GM18498 (cell line): ENCODE data around the gene SHB.

Experiments used
- ATAC-seq: cut with Tn5 transposase; IDR thresholded peaks from one replicate; pipeline ENCODE4 v1.9.1; 2021; ENCODE audit warnings: mild to moderate bottlenecking, moderate library complexity; ENCODE audit not compliant: unreplicated experiment

Gene SHB, protein sequence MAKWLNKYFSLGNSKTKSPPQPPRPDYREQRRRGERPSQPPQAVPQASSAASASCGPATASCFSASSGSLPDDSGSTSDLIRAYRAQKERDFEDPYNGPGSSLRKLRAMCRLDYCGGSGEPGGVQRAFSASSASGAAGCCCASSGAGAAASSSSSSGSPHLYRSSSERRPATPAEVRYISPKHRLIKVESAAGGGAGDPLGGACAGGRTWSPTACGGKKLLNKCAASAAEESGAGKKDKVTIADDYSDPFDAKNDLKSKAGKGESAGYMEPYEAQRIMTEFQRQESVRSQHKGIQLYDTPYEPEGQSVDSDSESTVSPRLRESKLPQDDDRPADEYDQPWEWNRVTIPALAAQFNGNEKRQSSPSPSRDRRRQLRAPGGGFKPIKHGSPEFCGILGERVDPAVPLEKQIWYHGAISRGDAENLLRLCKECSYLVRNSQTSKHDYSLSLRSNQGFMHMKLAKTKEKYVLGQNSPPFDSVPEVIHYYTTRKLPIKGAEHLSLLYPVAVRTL

DNA sequence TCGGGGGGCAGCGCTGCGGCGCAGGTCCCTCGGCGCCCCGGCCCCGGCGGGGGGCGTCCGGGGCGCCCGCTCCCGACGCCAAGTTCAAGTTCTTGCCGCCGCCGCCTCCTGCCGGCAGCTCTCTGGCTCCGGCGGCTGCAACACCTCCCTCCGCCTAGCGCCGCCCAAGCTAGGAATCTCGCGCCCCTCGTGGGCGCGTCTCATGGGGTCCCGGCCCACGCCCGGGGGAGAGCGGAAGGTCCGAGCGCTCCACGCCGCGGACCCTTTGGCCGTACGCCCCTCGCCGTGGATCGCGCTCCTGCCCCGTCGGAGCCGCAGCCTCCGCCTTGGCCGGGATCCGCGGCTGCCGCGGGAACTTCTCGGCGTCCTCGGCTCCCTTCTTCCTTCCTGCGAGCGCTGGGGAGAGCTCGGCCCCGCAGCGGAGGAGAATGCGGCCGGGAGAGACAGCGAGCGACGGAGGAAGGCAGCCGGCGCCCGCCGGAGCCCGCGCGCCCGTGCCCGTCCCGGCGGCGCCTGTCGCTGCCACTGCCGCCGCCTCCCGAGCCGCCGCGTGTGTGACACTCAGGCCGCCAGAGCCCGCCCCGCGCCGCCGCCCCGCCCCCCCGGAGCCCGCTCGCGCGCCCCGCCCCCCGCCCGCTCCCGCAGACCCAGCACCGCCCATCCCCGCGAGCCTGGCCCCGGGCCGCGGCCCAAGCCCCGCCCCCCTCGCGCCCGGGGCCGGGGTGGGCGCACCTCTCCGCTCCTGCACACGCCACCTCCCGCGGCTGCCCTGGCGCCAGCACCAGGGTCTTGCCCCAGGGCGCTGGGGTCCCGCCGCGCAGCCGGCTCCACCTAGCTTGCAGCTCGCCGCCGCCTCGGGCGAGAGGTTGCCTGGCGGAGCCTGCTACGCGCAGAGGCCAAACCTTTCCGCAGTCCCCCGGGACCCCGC, at the start of gene SHB:
TSS of gene SHB (minus strand) at position 527 of the 928 bp plus-strand sequence. CDS start 582 bp downstream, outside the sequence.
- ATAC-seq: peak; percentile 69

DNA sequence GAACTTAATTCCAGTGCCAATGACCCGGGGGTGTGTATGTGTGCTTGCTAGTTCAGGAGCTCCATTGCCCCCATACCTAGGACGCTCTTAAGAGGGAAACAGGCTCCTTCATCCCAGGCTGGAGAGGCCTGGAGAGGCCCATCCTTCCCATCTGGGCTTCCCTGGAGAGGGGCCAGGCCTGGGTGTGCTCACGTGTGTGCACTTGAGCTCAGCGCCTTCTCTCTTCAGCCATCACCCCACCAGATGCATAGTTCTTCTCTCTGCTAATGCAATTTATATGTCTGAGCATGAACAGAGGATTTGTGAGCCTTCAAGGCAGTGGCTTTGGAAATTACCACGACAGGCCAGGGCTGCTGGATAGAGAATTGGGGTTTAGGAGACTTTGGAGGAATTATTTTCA, 48.6 kb upstream of the SHB start:
- ATAC-seq: no peak

DNA sequence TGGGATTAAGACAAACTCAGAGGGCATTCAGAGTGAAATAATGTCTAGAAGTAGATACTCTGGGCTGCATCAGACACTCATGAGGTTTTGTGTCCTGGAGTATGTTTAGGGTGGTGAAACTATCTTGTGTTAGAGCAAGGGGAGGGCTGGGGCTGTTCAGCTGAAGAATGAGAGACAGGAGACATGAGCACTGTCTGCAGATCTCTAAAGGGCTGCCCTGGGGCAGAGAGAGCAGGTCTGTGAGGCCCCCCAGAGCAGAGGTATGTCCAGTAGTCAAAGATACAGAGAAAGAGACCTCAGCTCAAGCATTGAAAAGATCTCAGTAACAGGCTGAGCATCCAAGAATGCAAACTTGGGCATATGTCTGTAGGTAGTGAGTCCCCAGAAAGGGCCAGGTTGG, 45.9 kb upstream of the SHB start:
- ATAC-seq: no peak

DNA sequence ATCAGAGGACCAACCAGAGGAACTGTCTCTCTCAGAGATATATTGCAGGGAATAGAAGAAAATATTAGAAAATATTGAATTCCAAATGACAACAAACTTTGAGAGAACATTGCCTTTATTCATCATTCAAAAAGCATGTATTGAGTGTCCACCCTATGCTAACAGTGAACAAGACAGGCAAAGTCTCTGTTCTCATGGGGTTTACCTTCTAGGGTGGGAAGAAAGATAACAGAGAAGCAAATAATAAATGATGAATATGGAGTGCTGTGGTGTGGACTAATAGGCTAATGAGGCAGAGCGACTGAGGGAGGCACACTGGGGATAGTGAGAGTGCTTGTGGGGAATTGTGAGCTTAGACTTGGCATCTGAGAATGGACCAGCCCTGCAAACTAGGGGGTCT, 43.4 kb upstream of the SHB start:
- ATAC-seq: no peak

DNA sequence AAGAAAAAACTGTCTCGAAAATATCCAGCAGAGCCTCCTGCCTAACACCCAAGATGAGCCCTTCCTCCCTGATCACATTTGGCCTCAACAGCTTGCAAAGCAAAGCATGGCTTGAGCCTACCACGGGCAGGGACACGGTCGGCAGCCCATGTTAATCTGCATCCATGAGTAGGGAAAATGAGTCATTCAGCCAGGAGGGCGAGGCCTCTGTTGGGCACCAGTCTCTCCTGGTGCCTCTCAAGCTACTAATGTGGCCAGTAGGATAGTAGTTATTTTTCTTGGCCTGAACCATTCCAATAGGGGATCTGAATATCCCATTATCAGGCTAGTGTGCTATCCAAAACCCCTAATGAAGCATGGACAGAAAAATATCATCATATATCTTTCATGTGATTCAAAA, 43.0 kb upstream of the SHB start:
- no peak for ATAC-seq

DNA sequence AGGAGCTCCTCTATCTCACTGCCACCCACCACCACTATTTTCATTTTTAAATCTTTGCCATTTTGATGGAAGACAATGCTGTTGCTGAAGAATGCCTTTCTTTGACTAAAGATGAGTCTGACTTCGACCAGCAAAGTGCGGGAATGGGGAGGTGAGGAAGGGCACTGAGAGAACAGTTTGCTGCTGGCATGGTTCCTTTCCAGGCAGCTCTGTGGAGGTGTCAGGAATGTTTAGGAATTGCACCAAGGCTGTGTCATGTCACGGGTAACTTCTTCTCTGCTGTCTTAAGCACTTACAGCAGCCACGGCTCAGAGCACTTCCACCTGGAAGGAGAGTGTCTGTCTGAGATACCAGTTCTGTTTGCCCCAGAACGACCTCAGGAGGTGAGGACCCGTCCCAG, 41.4 kb upstream of the SHB start:
- no peak for ATAC-seq

DNA sequence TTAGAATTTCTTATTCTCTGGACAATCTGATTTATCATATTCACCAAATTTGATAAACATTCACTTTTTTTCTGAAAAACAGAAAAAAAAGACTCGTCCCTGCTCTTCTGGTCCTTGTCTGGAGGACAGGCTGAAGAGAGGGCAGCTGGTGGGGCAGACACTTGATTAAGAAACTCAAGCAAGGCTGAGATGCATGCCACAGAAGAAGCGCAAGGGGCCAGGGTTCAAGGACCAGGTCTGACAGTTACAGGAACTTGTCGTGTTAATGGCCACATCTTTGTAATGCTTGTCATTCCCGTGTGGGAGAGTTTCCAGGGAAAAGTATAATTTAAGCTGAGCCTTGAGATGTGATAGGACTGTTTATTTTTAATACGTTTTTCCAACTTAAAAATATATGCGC, 40.6 kb upstream of the SHB start:
- ATAC-seq: no peak

DNA sequence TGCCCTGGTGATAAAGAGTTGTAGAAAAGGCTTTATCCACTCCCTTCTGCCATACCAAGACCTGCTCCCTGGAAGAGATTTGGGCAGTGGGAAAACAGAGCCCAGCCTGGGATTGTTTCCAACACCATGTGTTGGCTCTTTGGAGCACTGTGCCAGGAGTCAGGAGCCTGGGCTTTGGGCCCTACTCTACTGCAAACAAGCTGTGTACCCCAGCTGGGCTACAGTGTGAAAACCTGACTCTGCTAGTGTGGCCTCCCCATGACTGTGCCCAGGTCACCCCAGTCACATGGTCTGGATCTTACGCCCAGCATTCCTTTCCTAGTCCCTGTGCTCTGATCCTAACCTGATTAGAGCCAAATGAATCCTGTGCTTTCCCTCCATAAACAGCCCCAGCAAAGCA, 39.3 kb upstream of the SHB start:
- ATAC-seq: no peak

DNA sequence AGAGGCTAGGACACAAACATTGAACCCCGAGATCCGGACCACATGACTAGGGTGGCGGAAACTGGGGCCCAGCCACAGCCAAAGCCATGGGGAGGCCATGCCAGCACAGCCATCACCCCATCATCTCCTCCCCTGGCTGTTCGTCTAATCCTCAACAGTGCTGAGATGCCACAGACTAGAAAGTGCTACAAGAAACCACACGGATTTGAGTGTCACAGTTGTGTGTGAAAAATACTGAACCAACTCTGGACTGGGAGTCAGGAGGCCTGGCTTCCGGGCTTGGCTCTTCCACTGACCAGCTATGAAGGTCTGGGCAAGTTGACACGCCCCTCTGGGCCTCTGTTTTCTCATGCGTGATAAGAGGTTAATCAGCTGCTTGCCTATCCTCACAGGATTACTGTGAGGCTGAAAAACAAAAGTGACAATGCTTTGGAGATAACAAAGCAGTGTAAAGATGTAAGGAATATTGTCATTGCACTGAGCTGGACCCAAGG, 38.8 kb upstream of the SHB start:
- ATAC-seq: no peak

DNA sequence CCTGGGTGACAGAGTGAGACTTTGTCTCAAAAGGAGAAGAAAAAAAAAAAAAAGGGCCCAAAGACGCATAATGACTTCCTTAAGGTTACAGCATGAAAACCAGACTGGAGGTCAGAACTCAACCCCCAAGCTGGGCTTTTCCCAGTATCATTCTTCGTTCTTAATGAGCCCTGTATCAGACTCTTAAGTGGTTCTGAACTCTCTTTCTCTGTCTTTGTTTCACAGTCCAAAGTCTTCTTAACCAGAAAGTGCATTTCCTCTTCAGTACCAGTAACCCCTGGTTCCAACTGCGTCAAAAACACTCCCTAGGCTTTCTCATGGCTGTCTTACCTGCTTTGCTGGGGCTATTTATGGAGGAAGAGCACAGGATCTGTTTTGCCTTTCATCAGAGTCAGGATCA, 38.4 kb upstream of the SHB start:
- no peak for ATAC-seq

DNA sequence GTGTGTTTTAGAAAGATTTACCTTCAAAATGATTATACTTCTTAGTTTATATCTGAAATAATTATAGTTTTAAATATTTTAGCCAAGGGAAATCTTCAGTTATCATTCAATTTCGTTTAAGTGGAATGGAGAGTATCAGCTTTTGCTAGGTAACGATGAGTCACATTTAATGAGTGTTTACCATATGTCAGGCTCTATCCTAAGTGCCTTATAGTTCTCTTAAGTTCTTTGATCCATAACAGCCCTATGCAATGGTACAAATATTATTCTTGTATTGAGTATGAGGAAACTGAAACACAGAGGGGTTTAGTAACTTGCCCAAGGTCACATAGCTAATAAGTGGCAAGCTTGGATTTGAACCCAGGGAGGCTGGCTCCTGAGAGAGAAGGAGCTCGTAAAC, 37.5 kb upstream of the SHB start:
- no peak for ATAC-seq

DNA sequence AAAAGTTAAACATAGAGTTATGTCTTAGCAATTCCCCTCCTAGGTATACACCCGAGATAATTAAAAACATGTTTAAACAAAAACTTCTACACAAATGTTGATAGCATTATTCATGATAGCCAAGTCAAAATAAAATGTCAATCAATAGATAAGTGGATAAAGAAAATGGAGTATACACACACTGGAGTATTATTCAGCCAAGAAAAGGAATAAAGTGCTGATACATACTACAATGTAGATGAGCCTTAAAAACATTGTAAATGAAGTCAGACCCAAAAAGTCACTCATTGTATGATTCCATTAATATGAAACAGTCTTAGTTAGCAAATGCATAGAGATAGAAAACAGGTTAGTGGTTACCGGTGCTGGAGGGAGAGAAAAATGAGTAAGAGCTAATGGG, 34.3 kb upstream of the SHB start:
- no peak for ATAC-seq

DNA sequence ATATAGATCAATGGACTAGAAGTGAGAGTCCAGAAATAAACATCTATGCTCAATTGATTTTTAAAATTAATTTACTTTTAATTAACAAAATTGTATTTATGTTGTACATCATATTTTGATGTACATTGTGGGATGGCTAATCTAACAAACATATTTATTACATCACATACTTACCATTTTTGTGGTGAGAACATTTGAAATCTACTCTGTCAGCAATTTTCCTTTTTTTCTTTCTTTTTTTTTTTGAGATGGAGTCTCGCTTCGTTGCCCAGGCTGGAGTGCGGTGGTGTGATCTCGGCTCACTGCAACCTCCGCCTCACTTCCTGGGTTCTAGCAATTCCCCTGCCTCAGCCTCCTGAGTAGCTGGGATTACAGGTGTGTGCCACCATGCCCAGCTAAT, 32.4 kb upstream of the SHB start:
- ATAC-seq: no peak

DNA sequence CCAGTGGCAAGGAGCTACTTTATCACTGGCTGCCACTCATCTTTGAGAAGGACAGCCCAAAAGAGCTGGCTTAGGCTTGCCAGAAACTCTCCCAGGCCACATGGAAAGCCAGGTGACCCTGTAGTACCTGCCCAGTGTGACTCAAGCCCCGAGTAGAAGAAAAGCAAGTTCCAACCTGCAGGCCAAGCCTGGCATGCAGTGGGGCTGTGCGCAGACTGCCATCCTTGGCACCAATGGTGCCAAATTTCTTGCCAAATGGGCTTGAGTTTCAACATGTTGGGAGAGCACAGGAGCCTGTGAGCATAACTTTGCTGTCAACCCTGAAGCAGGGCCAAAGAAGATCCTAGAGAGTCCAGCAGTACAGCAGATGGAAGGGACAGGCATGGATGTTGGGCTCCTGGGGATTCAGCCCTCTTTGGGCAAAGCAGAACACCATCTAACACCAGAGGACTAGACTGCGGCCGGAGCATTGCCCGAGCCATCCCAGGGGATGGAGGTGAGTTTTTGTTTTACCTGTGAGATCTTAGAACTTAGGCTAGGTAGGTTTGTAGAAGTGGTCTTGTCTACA, 27.3 kb upstream of the SHB start:
- no peak for ATAC-seq

DNA sequence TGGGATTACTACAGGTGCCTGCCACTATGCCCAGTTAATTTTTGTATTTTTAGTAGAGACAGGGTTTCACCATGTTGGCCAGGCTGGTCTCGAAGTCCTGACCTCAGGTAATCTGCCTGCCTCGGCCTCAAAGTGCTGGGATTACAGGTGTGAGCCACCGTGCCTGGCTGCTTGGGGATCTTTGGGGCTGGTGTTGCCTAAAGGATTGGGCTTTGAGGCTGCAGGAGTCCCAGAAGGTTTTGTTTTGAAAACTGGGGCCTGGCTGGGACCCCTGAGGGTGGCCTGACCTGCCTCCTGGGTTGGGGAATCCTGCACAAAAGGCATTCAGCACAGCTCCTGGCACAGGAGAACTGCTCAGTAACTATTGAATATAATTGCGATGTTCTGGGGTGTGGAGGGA, 25.1 kb upstream of the SHB start:
- no peak for ATAC-seq

DNA sequence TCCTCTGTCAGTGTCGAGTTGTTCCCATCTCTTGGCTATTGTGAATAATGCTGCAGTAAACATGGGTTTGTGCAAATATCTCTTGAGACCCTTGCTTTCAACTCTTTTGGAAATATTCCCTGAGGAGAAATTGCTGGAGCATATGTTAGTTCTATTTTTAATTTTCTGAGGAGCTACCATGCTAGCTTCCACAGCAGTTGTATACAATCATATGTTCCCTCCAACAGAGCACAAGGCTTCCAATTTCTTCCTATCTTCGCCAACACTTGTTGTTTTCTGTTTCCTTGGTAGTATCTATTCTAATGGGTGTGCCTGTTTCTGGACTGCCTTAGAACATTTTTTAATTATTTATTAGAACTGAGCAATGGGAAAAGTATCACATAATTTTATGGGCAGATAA, 23.6 kb upstream of the SHB start:
- ATAC-seq: no peak

DNA sequence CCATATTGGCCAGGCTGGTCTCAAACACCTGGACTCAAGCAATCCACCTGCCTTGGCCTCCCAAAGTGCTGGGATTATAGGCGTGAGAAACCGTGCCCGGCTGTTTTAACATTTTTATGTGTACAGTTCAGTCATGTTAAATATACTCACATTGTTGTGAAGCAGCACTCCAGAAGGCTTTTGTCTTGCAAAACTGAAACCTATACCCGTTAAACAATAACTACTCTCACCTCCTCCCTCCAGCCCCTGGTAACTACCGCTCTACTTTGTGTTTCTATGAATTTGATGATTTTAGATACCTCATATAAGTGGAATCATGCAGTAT, 23.1 kb upstream of the SHB start:
- no peak for ATAC-seq

DNA sequence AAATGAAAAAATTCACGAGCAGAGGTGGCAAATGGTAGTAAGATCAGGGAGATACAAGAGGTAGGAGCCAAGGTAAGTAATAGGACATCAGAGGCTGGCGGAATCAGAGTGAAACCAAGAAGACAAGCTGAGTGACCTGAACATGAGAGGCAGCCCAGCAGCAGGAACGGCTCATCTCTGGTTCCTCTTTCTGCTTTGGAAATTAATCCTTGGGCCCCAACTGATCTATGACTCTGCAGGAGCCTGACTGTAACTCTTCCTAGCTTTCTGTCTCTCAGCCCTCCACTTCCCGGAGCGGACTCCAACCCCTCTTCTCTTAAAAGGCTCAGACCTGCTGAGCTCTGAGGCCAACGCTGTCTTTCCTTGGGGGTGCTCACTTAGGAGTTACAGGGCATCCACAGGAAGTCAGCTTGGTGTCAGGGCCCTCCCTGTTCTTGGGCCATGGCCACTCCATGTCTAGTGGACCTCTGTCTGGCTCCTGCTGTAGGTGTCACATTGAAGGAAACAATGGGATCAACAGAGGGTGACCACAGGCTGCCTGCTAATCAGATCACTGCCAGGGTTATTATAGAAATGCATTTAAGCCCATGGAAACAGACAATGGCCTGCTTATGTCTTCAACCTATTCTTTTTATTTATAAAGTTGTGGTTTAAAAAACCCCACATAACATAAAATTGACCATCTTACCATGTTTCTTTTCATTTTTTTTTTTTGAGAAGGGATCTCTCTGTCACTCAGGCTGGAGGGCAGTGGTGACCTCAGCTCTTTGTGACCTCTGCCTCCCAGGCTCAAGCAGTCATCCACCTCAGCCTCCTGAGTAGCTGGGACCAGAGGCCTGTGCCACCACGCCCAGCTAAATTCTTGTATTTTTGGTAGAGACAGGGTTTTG, 22.5 kb upstream of the SHB start:
- ATAC-seq: peak; percentile 52

DNA sequence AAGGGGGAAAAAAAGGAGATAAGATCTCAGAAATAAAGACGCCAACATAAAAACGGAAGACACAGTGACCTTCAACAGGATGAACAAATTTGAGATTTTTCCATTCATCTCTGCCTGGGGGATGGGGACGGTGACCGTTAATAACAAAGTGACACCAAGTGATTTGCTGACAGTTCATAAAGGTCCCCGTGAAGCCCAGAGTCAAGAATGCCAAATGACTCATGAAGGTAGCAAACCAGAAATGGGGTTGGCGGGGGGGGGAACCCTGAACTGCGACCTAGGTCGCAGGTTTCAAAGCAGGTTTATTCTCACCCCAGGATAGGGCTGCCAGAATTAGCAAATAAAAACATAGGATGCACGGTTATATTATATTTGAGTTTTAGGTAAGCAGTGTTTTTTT, 21.1 kb upstream of the SHB start:
- ATAC-seq: no peak

DNA sequence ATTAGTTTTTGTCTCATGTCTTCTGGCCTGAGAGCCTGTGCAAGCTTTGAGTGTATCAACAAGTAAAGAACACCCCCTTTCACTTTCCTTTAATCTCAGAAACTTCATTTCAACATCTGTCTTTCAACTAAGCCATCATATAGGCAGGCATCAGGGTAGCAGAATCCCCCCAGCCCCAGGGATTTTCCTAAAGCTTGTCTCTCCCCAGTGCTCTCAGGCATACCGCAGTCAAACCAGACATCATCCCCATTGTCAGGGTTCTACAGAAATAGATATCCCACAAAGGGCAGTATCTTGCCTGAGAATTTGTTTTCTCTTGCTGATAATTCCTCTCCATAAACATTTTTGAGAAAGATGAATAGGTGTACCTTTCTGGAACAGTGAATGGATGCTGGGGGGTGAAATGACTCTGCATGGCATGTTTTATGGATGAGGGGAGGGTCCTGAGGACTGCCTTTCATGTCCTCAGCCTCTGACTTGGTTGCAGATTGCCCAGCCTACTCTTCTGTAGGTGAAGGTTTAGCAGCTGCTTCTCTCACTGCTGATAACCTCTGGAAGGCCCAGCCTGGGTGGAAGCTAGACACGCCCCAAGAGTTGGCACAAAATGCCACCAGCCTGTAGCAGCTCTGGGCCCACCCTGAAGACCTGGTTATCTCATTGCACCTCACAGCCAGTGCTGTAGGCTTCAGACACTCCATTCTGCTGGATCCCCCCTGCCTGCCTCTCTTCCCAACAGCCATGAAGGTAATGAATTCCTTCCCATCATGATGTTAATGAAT, 20.5 kb upstream of the SHB start:
- no peak for ATAC-seq
